Hematopoietic multipotent progenitor cell (in vitro differentiated cells): ENCODE results near the gene RMRP. TPM values are rescaled to one million over a fixed set of nuclear protein-coding genes. Genes with fewer than 3 reads are reported as not detected.
"Not testable (repeated sequence)": the region's sequence is repeated elsewhere in the genome, so short reads cannot be mapped to it uniquely, and the experiment has no call there.

Experiments
- DNase-seq, 3 donors: peaks; one replicate each; pipeline ENCODE4 v3.0.0-alpha.2; 2011 to 2015; ENCODE audit warnings: low read depth in 2 of 3, low spot score in 2 of 3
- total RNA-seq: library from RNA; depleted of rRNA; stranded (reverse); fragments of >200 nt; gene quantifications from one replicate; pipeline ENCODE4 v1.2.3, GENCODE V29; 2012

Gene RMRP
- total RNA-seq, 1 donor = 38,740 TPM

- DNase-seq = peak; percentile 89 to 94 (median 90)
Measured at GRCh38 chr9:35646533-35647265, 11.1 kb downstream of the RMRP start.

- peak in 1 of 3 donors; percentile 40 for DNase-seq
Measured at GRCh38 chr9:35646153-35646532, 11.7 kb downstream of the RMRP start.

- not testable (repeated sequence) for DNase-seq
Measured at GRCh38 chr9:35645736-35646135, 12.1 kb downstream of the RMRP start.

- no peak for DNase-seq
Measured at GRCh38 chr9:35643046-35643445, 14.8 kb downstream of the RMRP start.

GRCh38 chr9:35641478-35641877 is 16.3 kb downstream of the RMRP start:
- DNase-seq = not testable (repeated sequence)

DNA sequence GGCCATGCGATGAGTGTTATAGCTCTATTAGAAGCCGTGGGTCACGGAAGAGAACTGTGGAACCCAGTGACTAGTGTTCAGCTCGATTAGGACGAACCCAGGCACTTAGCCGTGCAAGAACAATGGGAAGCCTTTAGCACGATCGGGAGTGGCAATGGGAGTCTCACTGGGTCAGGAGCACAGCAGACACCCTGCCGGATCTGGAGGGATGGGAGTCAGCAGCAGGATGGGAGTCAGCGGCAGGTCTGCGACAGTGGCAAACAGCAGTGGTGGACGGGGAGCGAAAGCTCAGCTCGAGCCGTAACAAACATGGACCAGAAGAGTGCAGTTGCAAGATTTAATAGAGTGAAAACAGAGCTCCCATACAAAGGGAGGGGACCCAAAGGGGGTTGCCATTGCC is 17.4 kb downstream of the RMRP start:
- not testable (repeated sequence) for DNase-seq

GRCh38 chr9:35639631-35640030 is 18.2 kb downstream of the RMRP start:
- DNase-seq = no peak

GRCh38 chr9:35639225-35639624 is 18.6 kb downstream of the RMRP start:
- DNase-seq = not testable (repeated sequence)

GRCh38 chr9:35638751-35639150 is 19.1 kb downstream of the RMRP start:
- peak in 1 of 3 donors; percentile 35 for DNase-seq

GRCh38 chr9:35637427-35637955 is 20.3 kb downstream of the RMRP start:
- not testable (repeated sequence) for DNase-seq

GRCh38 chr9:35636877-35637246 is 21.0 kb downstream of the RMRP start:
- DNase-seq = not testable (repeated sequence)

DNA sequence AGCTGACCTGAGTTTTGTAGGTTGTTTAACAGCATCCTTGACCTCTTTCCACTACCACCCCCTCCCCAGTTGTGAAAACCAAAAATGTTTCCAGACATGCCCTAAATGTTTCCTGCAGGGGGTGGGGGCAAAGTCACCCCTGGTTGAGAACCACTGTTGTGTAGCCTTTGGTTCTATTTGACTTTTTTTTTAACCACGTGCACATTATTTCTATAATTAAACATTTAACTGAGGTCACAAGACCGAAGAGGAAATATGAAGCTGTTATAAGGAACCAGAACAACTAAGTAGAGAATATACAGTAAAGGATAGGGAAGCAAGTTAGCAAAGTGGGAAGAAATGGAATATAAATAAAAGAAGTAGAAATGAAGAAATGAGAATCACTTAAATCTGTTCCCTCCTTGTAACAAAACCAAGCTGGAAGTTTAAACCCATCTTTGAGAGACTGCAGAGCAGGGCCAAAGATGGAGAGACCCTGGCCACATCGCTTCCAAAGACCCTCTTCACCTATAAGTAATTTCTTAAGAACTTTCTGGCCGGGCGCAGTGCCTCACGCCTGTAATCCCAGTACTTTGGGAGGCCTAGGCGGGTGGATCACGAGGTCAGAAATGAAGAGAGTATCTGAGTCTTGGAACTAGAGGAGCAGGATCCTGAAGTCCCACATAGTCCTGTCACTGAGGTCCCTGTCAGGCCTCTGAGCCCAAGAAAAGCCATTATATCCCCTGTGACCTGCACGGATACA is 21.5 kb downstream of the RMRP start:
- DNase-seq = no peak

DNA sequence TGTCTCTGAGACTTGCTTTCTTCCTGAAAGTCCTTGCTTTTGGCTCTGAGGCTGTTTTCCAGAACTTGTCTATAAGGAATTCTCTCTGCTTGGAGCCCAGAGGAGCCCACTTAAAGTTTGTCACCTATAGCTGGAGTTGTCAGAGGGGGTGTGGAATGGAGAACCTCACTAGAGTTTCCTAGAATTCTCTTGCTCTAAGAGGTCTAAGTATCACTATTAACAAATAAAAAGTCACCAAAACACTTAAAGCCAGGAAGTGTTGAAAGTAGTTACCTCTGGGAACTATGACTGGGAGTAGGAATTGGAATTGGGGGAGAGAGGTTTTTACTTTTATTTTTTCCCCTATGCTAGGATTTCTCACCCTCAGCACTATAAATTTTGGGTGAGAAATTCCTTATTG is 22.1 kb downstream of the RMRP start:
- no peak for DNase-seq

DNA sequence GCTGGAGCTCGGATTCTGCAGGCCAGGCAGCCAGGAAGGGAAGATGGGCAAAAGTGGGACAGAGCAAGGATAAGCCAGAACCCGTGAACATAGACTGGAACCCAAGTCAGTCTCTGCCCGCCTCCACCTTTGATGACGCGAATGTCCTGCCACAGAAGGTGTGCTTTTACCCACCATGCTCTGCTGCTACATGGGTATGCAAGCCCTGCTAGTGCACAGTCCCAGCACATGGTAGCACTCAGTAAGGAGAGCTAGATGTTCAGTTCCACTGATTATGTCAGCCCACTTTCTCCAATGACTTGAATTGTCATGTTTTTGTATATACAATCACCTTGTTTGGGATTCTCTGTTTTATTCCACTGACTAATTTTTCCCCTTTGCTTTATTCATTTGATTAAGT is 28.2 kb downstream of the RMRP start:
- no peak for DNase-seq

DNA sequence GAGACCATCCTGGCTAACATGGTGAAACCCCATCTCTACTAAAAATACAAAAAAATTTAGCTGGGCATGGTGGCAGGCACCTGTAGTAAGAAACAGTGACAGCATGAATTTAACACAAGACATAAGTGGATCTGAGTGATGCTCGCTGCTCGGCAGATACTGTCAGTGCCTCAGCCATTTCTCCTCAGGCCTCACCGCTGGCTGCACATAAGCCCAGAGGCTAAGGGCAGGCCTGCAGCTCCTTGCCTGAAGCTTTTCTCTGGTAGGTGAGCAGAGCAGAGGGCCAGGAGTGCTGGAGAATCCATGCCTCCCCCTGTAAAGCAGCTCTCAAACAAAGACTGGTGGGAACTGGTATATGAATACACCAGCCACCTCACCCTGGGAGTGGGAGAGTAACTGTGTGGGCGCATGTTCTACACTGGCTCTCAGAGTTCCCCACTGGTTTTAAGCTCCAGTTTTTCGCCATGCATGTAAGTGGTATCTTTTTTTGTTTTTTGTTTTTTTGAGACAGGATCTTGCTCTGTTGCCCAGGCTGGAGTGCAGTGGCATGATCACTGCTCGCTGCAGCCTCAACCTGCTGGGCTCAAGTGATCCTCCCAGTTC is 29.3 kb downstream of the RMRP start:
- DNase-seq = no peak

DNA sequence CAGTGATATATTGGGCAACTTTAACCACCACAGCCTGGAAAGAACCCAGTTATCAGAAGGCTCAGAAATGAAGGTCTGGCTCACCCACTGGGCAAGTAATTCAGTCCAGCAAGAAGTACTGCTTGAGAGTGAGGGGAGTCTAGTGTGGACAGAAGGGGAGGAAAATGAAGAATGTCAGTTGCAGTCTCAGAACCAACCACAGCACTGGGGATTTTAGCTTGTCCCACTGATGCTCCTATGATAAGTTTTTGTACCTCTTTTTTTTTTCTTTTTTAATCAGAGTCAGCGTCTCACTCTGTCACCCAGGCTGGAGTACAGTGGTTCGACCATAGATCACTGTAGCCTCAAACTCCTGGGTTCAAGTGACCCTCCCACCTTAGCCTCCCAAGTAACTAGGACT is 30.2 kb downstream of the RMRP start:
- no peak for DNase-seq

DNA sequence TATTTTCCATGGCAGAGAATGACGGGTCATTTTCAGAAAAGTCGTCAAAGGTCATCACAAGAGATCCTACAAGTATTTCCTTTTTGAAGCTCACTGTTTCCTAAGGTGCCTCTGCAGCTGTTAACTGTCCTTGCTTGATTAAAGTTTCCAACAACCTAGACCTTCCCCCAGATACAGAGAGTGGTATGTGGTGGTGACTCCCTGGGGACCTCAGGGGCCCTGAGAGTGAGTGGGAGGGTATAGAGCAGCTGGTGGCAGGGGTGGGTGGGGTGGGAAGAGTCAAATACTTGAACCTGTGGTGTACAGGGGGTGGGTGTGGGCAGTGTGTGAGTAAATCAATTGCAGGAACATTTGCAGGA is 38.0 kb downstream of the RMRP start:
- peak in 1 of 3 donors; percentile 45 for DNase-seq

- DNase-seq = peak in 2 of 3 donors; percentile 42 to 67
Measured at GRCh38 chr9:35618854-35619799, 38.7 kb downstream of the RMRP start.

- DNase-seq = peak in 2 of 3 donors; percentile 42 to 55
Measured at GRCh38 chr9:35618325-35618727, 39.5 kb downstream of the RMRP start, which contains the start of gene CD72. CD72 (minus strand) TSS chr9:35618413; CDS start chr9:35618303, 110 bp downstream.

- DNase-seq = no peak
Measured at GRCh38 chr9:35617548-35617947, 40.3 kb downstream of the RMRP start.
